Transverse colon (tissue), 4 donors: ENCODE measurements around the gene CLCNKA. TPM values are rescaled to one million over a fixed set of nuclear protein-coding genes. Genes with fewer than 3 reads are reported as not detected.

Experiments
- DNase-seq: peaks from one replicate; pipeline ENCODE4 v3.0.0-alpha.2; 2019
- H3K27ac ChIP-seq, 4 donors: fragments of 200-600 bp; sonication (generic); 2 replicates each; pipeline ENCODE4 v1.5.1; 2016 to 2018; ENCODE audit warnings: inconsistent platforms in 4 of 4
- H3K27me3 ChIP-seq: fragments of 200-600 bp; sonication (generic); 2 replicates; pipeline ENCODE4 v1.5.1; 2017; ENCODE audit warnings: inconsistent platforms
- H3K36me3 ChIP-seq, 4 donors: fragments of 200-600 bp; sonication (generic); 2 replicates each; pipeline ENCODE4 v1.5.1; 2017 to 2019; ENCODE audit warnings: inconsistent platforms in 4 of 4
- H3K4me1 ChIP-seq, 4 donors: fragments of 200-600 bp; sonication (generic); 2 replicates each; pipeline ENCODE4 v1.5.1; 2017 to 2020; ENCODE audit warnings: inconsistent platforms in 4 of 4
- H3K4me3 ChIP-seq, 4 donors: fragments of 200-600 bp; sonication (generic); 1 replicate in 1 of 4; 2 replicates in 3 of 4; pipeline versions ENCODE4 v1.5.1 to v1.6.1; 2017 to 2019; ENCODE audit warnings: inconsistent platforms in 4 of 4
- H3K9me3 ChIP-seq, 2 donors: fragments of 200-600 bp; sonication (generic); 2 replicates each; pipeline ENCODE4 v1.5.1; 2017 to 2019; ENCODE audit warnings: inconsistent platforms in 2 of 2
- EP300 ChIP-seq: sonication (generic); formaldehyde crosslinking; IDR thresholded peaks from one replicate; pipeline ENCODE4 v1.6.1; 2017; ENCODE audit warnings: antibody characterized with exemption, low read depth
- POLR2A ChIP-seq: fragments of 450-650 bp; IDR thresholded peaks from one replicate; pipeline ENCODE4 v1.6.1; 2016; ENCODE audit warnings: antibody characterized with exemption, mild to moderate bottlenecking, moderate library complexity
- POLR2AphosphoS5 ChIP-seq, 3 donors: sonication (generic); formaldehyde crosslinking; IDR thresholded peaks; one replicate each; pipeline ENCODE4 v1.6.1; 2016; ENCODE audit warnings: antibody characterized with exemption in 3 of 3
- WGBS, 2 donors: methylation state at CpG; one replicate each; pipeline ENCODE4 v1.1.5; 2018; ENCODE audit warnings: low coverage in 1 of 2; 5-methylcytosine and 5-hydroxymethylcytosine counted together
- in situ Hi-C, 4 donors: fragments of 200-750 bp; cut with MboI; loops; one replicate each; pipeline versions ENCODE4 v1.15.0 to v1.15.1; 2017; ENCODE audit warnings: low sequenced_read_pairs in 3 of 4, low pct_ligation_motif_present in 1 of 4, low pct_unique_long_range_greater_than_20kb in 1 of 4
- intact Hi-C: fragments of 100-400 bp; cut with DNase I; formaldehyde crosslinking; loops from one replicate; pipeline ENCODE4 v1.15.1; 2023; ENCODE audit warnings: low total_unique reads
- total RNA-seq, 4 donors: library from RNA; depleted of rRNA; stranded (reverse); fragments of >200 nt; gene quantifications; one replicate each; pipeline ENCODE4 v1.1.0, GENCODE V29; 2016
- TF ChIP-seq, protein P1 (sequence below), 5 experiments: fragments of 200-600 bp in 3 of 5; fragments of 450-650 bp in 2 of 5; sonication (generic) in 3 of 5; IDR thresholded peaks; 1 replicate in 2 of 5; 2 replicates in 3 of 5; pipeline ENCODE4 v1.5.1; 2016 to 2017; ENCODE audit warnings: antibody characterized with exemption in 5 of 5, inconsistent platforms in 3 of 5, mild to moderate bottlenecking in 2 of 5, moderate library complexity in 1 of 5

CLCNKA gene
- total RNA-seq, 4 donors from 2014 or later: 0.68 to 21.7 (median 0.79) TPM; not detected in 1

DNA sequence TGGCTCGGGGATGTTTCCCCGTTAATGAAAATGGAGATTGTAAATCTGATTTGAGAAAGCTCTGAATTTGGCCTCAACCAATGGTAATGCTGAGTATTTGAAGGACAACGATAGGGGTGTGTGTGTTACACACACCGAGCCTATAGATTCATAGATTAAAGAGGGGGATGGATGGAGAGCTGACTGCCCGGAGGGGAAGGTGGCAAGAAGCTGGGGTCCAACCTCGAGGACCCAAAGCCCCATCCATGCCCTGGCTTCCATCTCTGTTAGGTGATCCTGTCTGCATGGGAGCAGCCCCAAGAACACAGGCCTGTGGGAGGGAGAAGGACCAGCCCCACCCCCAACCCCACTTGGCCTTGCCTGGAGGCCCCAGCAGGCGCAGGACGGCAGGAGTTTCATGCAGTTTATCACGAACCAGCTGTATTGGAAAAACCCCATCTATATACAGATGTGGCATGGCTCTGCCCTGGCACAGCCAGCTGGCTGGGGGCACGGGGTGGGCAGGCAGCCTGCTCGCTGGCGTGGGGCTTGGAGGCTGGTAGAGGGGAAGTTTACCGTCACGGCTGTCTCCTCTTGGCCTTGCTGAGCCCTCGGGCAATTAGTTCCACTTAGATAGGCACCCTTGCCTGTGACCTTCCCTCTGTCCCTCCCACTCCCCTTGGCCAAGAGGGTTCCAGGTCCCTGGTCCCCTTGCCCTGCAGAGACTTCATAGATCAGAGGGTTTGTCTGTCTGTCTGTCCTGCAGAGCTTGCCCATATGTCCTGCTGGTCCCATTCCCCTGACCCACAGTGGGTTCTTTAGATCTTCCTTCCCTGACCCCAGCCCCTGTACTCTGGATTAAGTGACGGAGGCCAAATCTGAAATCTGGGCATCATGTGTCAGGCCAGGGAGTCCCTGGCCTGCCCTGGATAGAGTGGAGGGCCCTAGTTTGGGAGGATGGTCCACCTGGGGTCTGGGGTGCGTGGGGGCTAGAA lies 7.0 kb upstream of the CLCNKA start:
- peak; percentile 60 for DNase-seq

DNA sequence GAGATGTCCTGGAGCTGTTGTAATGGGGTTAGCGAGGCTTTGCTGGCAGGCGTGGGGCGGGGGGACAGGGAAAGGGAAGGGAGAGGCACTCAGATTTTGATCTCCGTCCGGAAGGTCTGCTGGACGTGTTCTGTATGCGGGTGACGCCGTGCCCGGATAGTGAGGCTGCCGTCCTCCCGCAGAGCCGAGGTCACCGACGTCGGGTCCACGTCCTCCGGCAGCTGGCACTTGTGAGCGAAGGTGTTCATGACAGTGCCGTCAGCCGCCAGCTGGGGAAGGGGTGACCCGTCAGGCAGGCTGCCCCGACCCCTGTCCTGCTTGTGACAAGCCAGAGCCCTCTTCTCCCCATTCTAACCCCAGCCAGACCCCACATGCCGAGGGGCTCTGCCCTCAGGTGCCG lies 6.3 kb upstream of the CLCNKA start:
- H3K4me1 ChIP-seq: peaks cover 32 to 48% (median 46%) of the 10 kb centered on the region in 4 donors
- in situ Hi-C loops (no loop called here), intact Hi-C loops (no loop called here)
- no peaks in the 10 kb centered on the region for H3K27me3 ChIP-seq
- no peak for TF ChIP-seq EP300
- no peak for TF ChIP-seq POLR2AphosphoS5 (IDR thresholded peaks at IDR 0.05)
- TF ChIP-seq POLR2A: no peak
- TF ChIP-seq, protein P1, sequence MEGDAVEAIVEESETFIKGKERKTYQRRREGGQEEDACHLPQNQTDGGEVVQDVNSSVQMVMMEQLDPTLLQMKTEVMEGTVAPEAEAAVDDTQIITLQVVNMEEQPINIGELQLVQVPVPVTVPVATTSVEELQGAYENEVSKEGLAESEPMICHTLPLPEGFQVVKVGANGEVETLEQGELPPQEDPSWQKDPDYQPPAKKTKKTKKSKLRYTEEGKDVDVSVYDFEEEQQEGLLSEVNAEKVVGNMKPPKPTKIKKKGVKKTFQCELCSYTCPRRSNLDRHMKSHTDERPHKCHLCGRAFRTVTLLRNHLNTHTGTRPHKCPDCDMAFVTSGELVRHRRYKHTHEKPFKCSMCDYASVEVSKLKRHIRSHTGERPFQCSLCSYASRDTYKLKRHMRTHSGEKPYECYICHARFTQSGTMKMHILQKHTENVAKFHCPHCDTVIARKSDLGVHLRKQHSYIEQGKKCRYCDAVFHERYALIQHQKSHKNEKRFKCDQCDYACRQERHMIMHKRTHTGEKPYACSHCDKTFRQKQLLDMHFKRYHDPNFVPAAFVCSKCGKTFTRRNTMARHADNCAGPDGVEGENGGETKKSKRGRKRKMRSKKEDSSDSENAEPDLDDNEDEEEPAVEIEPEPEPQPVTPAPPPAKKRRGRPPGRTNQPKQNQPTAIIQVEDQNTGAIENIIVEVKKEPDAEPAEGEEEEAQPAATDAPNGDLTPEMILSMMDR (IDR thresholded peaks at IDR 0.05): no peak
- peak overlapping the region; percentile 83 to 92 (median 87) for H3K27ac ChIP-seq
- H3K4me3 ChIP-seq: peak overlapping the region in 1 of 4 donors; percentile 2
- no peaks in the 10 kb centered on the region for H3K36me3 ChIP-seq
- no peak for DNase-seq
- no peaks in the 10 kb centered on the region for H3K9me3 ChIP-seq
- WGBS, 2 donors: 90% methylated on average over 25 of the region's 25 CpGs; no CpG with 5 or more reads in 1 of the 2 donors

More for the DNA sequence above, 7.0 kb upstream of the CLCNKA start:
- no peak for TF ChIP-seq POLR2A
- no peak for TF ChIP-seq POLR2AphosphoS5 (IDR thresholded peaks at IDR 0.05)
- TF ChIP-seq, protein P1 (IDR thresholded peaks at IDR 0.05): no peak
- peak overlapping the region; percentile 83 to 92 (median 87) for H3K27ac ChIP-seq
- peaks cover 32 to 48% (median 43%) of the 10 kb centered on the region in 4 donors for H3K4me1 ChIP-seq
- WGBS, 2 donors: 52% methylated on average over 17 of the region's 17 CpGs; no CpG with 5 or more reads in 1 of the 2 donors
- H3K36me3 ChIP-seq: no peaks in the 10 kb centered on the region
- H3K27me3 ChIP-seq: no peaks in the 10 kb centered on the region
- intact Hi-C loops (no loop called here), in situ Hi-C loops (loop anchor here in 1 of 4 donors (5.0 kb wide), 1 partner anchor 33 kb away; no protein-coding TSS in a partner anchor)
- no peaks in the 10 kb centered on the region for H3K9me3 ChIP-seq
- H3K4me3 ChIP-seq: no peak overlapping the region

DNA sequence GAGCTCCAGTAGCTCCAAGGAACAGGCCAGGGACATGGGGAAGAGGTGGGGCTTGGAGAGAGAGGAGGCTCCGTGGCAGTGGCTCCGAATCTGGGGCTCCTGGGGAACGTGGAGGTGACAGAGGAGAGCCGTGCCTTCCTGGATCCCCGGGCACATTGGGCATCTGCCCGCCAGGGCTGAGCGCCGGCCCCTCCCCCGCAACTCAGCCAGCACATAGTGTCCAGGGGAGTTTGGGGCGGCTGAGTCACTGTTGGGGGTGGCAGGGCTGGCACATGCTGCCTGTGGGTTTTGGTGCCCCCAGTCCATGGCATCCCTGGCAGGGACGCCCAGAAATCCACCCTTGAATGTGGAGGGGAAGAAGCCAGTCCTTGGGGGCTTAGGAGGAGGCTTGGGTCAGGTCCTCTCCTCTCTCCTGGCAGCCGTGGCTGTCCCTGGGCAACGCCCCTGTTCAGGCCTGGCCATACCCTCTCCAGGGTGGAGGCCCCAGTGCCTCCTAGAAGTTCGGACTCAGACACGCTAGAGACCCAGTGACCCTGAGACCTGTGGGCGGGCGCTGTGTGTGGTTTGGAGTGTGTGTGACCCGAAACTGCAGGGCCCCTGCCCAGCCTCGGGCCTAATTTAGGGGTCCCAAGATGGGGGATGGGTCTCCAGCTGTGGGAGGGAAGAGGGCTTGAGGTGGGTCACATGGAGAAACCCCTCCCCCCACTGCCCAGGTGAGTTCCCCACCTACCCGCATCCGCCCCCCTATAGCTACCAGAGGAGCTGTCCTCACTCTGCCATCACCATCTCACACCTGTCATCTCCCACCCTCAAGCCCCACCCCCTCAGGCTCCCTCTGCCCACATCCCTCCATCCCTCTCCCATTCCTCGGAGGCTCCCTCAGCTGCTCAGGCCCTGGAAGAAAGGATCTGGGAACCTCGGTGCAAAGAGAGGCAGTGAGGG lies 5.6 kb upstream of the CLCNKA start:
- Histone ChIP-seq H3K4me3 (peak overlapping the region in 3 of 4 donors; percentile 8 to 32 (median 32)), H3K27me3 (no peaks in the 10 kb centered on the region), H3K36me3 (no peaks in the 10 kb centered on the region), H3K27ac (peak overlapping the region; percentile 83 to 92 (median 87)), H3K4me1 (peaks cover 32 to 48% (median 46%) of the 10 kb centered on the region in 4 donors), H3K9me3 (no peaks in the 10 kb centered on the region)
- peak; percentile 46 for DNase-seq
- 67% methylated on average over 23 of the region's 23 CpGs; no CpG with 5 or more reads in 1 of the 2 donors for WGBS, 2 donors
- TF ChIP-seq, protein P1 (IDR thresholded peaks at IDR 0.05): no peak
- TF ChIP-seq POLR2A (no peak), POLR2AphosphoS5 (IDR thresholded peaks at IDR 0.05) (peak; percentile 36 to 67 (median 54)), EP300 (peak; percentile 76)
- intact Hi-C loops: no loop called here
- in situ Hi-C loops: no loop called here
